SW 1271 (cell line): ENCODE results near the gene COL20A1.
A peak's percentile ranks its signal among the peaks of the same experiment; 100 is the strongest.

Experiments
- DNase-seq, 2 experiments: peaks; one replicate each; lab custom pipeline; 2025; lab: John Stamatoyannopoulos, UW

Gene COL20A1

DNA sequence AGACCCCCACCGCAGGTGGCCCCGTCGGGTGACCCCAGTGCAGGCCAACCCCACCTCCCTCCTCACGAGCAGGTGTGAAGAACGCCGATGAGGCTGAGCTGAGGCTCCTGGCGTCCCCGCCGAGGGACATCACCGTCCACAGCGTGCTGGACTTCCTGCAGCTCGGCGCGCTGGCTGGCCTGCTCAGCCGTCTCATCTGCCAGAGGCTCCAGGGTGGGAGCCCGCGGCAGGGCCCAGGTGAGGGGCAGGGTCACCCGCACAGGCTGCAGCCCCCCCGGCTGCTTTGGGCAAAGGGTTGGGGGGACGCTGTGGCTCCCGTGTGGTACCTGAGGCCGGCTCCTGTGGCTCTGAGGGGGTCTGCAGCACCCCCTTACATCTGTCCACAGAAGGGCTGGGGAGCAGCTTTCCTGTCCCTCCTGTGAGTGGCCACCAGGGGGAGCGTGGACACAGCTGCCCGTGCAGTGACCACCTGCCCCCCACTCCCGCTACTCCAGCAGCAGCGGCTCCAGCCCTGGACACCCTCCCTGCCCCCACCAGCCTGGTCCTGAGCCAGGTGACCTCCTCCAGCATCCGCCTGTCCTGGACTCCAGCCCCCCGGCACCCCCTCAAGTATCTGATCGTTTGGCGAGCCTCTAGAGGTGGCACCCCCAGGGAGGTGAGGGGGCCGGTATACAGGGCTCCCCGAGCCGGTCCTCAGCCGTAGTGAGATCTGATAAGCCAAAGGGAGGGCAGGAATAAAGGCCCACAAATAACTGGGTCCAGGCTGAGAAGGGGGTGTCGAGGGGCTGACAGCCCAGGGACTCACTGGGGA lies 16.5 kb downstream of the COL20A1 start:
- peak in 1 of 2 experiments; percentile 45 for DNase-seq

DNA sequence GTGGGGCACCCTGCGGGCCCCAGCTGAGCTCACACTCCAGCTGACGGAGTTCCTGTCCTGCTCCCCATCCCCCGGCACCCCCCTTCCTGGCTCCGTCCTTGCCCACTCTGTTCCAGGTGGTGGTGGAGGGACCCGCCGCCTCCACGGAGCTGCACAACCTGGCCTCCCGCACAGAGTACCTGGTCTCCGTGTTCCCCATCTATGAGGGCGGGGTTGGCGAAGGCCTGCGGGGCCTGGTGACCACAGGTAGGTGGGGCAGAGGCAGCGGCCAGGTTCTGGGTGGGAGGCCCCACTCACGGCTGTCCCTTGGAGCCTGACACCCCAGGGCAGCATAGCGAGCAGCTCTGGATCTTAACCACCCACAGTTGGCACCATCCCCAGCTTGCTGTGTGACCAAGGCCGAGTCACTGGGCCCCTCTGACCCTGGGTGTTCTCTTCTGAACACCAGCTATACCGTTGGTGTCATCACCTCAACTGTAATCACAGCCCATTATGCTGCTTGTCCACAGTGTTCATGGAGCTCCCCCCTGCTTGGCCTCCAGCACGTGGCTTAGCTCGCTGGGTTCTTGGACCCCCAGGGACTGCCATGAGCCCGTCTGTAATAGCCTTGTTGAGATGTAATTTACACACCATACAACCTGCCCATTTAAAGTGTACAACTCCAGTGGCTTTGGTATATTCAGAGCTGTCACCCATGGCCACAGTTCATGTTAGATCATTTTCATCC lies 17.4 kb downstream of the COL20A1 start:
- DNase-seq = peak; percentile 34 to 44

DNA sequence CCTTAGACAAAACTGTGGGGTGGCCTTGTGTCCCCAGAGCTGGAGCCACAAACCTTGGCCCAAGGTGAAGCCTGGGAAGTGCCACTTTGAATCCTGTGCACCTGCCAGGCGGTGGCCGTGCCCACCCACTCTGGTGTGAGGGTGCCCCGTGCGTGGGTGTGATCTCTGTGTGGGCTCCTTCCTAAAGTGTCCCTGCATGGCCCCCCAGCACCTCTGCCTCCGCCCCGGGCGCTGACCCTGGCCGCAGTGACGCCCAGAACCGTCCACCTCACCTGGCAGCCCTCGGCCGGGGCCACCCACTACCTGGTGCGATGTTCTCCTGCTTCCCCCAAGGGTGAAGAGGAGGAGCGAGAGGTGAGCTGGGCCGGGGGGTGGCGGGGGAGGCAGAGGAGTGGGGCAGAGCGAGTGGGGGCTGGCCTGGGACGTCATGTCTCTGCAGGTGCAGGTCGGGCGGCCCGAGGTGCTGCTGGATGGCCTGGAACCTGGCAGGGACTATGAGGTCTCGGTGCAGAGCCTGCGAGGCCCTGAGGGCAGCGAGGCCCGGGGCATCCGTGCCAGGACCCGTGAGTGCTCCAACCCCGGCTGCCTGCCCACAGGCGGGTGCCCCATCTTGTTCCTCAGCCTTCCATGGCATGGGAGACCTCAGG lies 18.3 kb downstream of the COL20A1 start:
- DNase-seq = no peak

GRCh38 chr20:63311833-63312243 lies 18.9 kb downstream of the COL20A1 start:
- no peak for DNase-seq

DNA sequence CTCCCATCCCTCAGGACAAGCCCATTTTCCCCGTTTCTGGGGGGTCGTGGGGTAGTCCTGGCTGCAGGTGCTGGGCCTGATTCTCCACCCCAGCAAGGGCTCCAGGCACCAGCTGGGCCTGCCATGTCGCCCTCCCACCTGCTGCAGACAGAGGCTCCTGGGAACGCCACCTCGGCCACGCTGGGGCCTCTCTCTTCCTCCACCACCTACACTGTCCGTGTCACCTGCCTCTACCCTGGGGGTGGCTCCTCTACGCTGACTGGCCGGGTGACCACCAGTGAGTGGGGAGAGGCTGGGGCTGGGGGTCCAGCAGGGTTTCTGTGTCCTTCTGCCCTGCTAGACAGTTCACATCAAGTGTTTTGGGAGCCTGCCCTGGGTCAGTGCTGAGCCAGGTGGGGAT lies 19.3 kb downstream of the COL20A1 start:
- DNase-seq = no peak

DNA sequence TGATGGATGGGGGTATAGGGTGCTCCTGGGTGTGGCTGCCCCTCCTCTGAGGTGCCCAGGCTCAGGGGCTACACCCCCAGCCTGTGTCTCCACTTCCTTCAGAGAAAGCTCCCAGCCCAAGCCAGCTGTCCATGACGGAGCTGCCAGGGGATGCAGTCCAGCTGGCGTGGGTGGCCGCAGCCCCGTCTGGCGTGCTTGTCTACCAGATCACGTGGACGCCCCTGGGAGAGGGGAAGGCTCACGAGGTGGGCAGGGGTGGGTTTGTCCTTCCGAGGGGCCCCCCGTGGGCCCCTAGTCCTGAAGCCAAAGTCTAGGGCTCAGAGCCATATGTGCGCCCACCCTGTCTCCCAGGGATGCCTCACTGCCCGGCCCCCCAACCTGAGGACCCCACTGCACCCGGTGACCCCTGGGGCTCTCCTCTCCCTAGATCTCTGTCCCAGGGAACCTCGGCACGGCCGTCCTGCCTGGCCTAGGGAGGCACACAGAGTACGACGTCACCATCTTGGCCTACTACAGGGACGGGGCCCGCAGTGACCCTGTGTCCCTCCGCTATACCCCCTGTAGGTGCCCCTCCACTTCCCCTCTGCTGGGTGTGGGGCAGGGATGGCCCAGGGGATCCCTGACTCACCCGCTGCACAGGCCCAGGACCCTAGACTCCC lies 19.8 kb downstream of the COL20A1 start:
- DNase-seq = no peak

GRCh38 chr20:63313349-63314014 lies 20.5 kb downstream of the COL20A1 start:
- no peak for DNase-seq

DNA sequence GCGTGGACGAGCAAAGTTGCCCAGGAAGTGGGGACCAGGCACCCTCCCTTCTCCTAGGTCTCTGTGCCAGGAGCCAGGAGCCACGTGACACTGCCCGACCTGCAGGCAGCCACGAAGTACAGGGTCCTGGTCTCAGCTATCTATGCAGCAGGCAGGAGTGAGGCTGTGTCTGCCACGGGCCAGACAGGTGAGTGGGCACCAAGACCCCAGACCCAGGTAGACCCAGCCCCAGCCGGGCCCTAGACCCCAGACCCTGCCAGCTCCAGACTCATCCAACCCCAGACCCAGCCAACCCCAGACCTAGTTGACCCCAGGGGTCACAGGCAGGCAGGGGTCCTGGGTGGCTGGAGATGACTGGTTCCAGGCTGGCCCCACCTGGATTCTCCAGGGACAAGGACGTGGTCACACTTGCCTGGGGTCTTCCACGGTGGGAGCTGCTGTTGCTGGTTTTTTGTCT lies 21.1 kb downstream of the COL20A1 start:
- DNase-seq = no peak

GRCh38 chr20:63314566-63315239 lies 21.7 kb downstream of the COL20A1 start:
- no peak for DNase-seq

- DNase-seq = no peak
These were observed 22.3 kb downstream of the COL20A1 start for GRCh38 chr20:63315240-63315689.

DNA sequence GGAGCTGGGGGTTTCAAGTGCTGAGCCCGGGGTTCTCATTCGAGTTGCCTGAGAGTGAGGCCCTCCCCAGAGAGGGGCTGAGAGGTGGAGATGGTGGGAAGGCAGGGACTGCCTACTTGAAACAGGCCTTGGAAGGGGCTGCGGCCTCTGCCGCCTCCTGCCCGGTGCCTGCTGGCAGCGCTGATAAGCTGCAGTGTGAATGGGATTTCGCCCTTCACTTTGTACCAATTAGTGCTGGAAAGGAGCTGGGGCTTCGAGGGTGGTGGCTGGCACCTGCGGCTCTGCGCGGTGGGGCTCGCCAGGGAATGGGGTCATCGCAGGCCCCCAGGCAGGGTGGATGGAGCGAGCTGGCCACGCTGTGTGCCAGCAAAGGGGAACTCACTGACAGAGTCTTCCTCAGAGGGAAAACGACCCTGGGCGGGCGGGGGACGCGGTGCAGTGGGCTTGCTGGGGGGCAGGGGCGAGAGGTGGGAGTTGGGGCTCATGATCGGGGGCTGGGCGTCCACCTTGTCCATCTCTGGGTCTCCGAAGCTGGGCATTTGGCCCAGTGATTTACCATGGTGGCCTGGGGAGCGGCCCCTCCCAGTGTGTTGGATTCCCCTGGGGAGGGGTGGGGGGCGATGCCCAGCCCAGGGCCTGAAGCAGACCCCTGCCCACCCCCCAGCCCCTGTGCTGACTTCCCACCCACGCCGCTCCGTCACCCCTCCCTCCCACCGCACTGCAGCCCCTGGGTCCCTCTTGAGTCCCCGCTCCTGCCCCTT lies 22.9 kb downstream of the COL20A1 start:
- no peak for DNase-seq

GRCh38 chr20:63316502-63316921 lies 23.5 kb downstream of the COL20A1 start:
- no peak for DNase-seq

GRCh38 chr20:63317061-63317460 lies 24.1 kb downstream of the COL20A1 start:
- no peak for DNase-seq

GRCh38 chr20:63317601-63318291 lies 24.8 kb downstream of the COL20A1 start:
- DNase-seq = no peak

DNA sequence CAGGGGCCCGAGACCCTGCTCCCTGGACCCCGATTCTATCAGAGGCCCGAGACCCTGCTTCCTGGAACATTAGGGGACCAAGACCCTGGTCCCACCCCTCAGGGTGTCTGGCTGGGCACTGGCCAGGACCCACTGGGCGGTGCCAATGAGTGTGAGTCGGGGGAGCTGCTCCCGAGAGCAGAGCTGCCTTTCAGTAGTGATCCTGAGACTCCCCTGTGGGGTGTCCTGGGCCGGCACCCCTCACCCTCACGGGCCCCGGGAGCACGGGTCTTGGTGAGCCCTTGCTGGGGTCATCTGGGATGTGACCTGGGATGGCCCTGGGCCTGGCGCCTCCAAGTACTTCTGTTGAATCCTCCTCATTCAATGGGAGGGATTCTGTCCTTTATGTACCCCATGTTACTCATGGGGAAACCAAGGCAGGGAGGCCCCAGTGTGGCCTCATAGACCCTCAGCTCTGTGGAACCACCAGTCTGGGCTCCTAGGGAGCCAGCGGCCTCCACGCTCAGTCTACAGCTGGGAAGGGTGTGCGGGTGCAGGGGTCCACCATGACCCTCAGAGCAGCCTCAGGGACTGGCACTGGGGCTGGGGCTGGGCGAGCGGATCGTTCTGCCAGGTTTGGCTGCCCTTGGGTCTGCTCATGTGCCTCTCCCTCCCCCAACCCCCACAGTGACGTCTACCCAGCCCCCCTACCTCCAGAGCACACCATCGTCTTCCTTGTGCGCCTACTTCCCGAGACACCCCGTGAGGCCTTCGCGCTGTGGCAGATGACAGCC lies 25.6 kb downstream of the COL20A1 start:
- DNase-seq = no peak

GRCh38 chr20:63319164-63320040 lies 26.4 kb downstream of the COL20A1 start:
- no peak for DNase-seq

- no peak for DNase-seq
These were observed 27.1 kb downstream of the COL20A1 start for GRCh38 chr20:63320041-63320511.
